ENCODE results near the gene SBNO2. TPM values are rescaled to one million over a fixed set of nuclear protein-coding genes. Genes with fewer than 3 reads are reported as not detected.

Gene SBNO2
- total and polyA plus RNA-seq, 2 donors (not counting 1 experiment from before 2014, with no cell fraction given) = 42.8 to 83.3 TPM

- peaks cover 89% of the 10 kb centered on the region for H4K20me1 ChIP-seq (ENCODE audit: control insufficient read depth, insufficient read depth, low read length, poor library complexity, severe bottlenecking)
- H2AFZ ChIP-seq (ENCODE audit: insufficient read depth, low read depth, low read length, poor library complexity, severe bottlenecking) = no peak overlapping the region
- ChIA-PET CTCF (interaction anchor here (0.8 to 1.7 kb wide), 4 partner anchors 16 to 163 kb away, joined by 3 to 8 read pairs (median 3); no protein-coding TSS in a partner anchor), POLR2A (interaction anchor here (0.5 to 2.5 kb wide), 7 partner anchors 9 to 172 kb away, joined by 3 to 8 read pairs (median 3); partner anchors contain the start of genes ARHGAP45, RNU6-2 and TMEM259)
- DNase-seq (no peak), ATAC-seq (ENCODE audit: low read depth) (no peak)
- peaks cover 42% of the 10 kb centered on the region for H3K79me2 ChIP-seq (ENCODE audit: control insufficient read depth, insufficient read depth, low read length)
- Mint-ChIP-seq H3K4me1 (peaks cover 39% of the 10 kb centered on the region), H3K4me3 (no peak overlapping the region), H3K27me3 (no peaks in the 10 kb centered on the region), H3K9me3 (ENCODE audit: insufficient read depth) (no peaks in the 10 kb centered on the region), H3K27ac (peak overlapping the region; percentile 79)
- no peaks in the 10 kb centered on the region for H3K9me3 ChIP-seq (ENCODE audit: control extremely low read depth in 1 of 3, control insufficient read depth in 2 of 3, insufficient read depth in 1 of 3, low read length in 2 of 3)
- TF ChIP-seq EZH2 (IDR thresholded peaks at IDR 0.05; ENCODE audit: borderline replicate concordance, insufficient read depth, low read depth, low read length, poor library complexity, severe bottlenecking) (no peak), CTCF (IDR thresholded peaks at IDR 0.05) (no peak)
- peak overlapping the region in 1 of 2 donors; percentile 18 for H3K27ac ChIP-seq (ENCODE audit: low read length in 2 of 2)
- H3K9ac ChIP-seq (ENCODE audit: low read length) = no peak overlapping the region
- H3K36me3 ChIP-seq (replicated peaks in 1 of 2; ENCODE audit: control extremely low read depth in 1 of 2, control insufficient read depth in 1 of 2, extremely low read depth in 1 of 2, insufficient read depth in 2 of 2, low read length in 1 of 2) = peaks cover 0 to 84% of the 10 kb centered on the region in 2 experiments
- peaks cover 32 to 67% of the 10 kb centered on the region in 2 donors for H3K4me1 ChIP-seq (ENCODE audit: control insufficient read depth in 2 of 2, insufficient read depth in 2 of 2, low read length in 2 of 2)
- peak overlapping the region; percentile 43 for H3K4me2 ChIP-seq (replicated peaks; ENCODE audit: low read depth, low read length, poor library complexity, severe bottlenecking)
- intact Hi-C loops (cut with micrococcal nuclease) = no loop called here
- no peak overlapping the region for H3K4me3 ChIP-seq (ENCODE audit: control extremely low read depth in 1 of 5, extremely low read depth in 1 of 5, insufficient read depth in 1 of 5, low read depth in 2 of 5, low read length in 4 of 5)
- no peaks in the 10 kb centered on the region for H3K27me3 ChIP-seq (replicated peaks in 1 of 4; ENCODE audit: control extremely low read depth in 1 of 4, control insufficient read depth in 3 of 4, insufficient read depth in 4 of 4, low read length in 3 of 4)
- WGBS (ENCODE audit: insufficient coverage) = 96% methylated on average over 58 of the region's 58 CpGs
Measured at GRCh38 chr19:1081301-1082164, 92.5 kb downstream of the SBNO2 start.
